HepG2 (cell line): ENCODE data around the gene ERCC2. TPM values are rescaled to one million over a fixed set of nuclear protein-coding genes. Genes with fewer than 3 reads are reported as not detected.

Experiments
- FOXJ3 ChIP-seq: sonication (generic); formaldehyde crosslinking; IDR thresholded peaks from 2 replicates; pipeline ENCODE4 v1.4.0; 2020; ENCODE audit warnings: missing genetic modification reagents, mild to moderate bottlenecking, borderline replicate concordance
- GABPA ChIP-seq, 2 experiments: IDR thresholded peaks; 2 replicates each; pipeline ENCODE4 v1.6.1; 2011 to 2016; ENCODE audit warnings: low read depth in 2 of 2, low read length in 1 of 2, missing biosample characterization in 1 of 2, missing genetic modification characterization in 1 of 2
- HDAC2 ChIP-seq: sonication (generic); formaldehyde crosslinking; IDR thresholded peaks from 2 replicates; pipeline ENCODE4 v1.4.0; 2020; ENCODE audit warnings: missing genetic modification reagents
- MAF1 ChIP-seq: sonication (generic); formaldehyde crosslinking; IDR thresholded peaks from 2 replicates; pipeline ENCODE4 v1.5.0; 2020; ENCODE audit warnings: missing genetic modification reagents, borderline replicate concordance
- MTA3 ChIP-seq: sonication (generic); formaldehyde crosslinking; IDR thresholded peaks from 2 replicates; pipeline ENCODE4 v1.4.0; 2020; ENCODE audit warnings: missing genetic modification reagents
- MYNN ChIP-seq: sonication (generic); formaldehyde crosslinking; IDR thresholded peaks from 2 replicates; pipeline ENCODE4 v1.4.0; 2020; ENCODE audit warnings: mild to moderate bottlenecking, low read depth, missing genetic modification reagents
- SMAD9 ChIP-seq: sonication (generic); formaldehyde crosslinking; IDR thresholded peaks from 2 replicates; pipeline ENCODE4 v1.5.1; 2020; ENCODE audit warnings: mild to moderate bottlenecking, missing genetic modification reagents
- TCF7L2 ChIP-seq: IDR thresholded peaks from 2 replicates; pipeline ENCODE4 v1.6.1; 2011; ENCODE audit warnings: mild to moderate bottlenecking, low read depth, low read length, moderate library complexity
- U2AF1 ChIP-seq: fragments of 200-400 bp; formaldehyde crosslinking; optimal IDR thresholded peaks from 2 replicates; pipeline ENCODE3; 2017; ENCODE audit warnings: mild to moderate bottlenecking, low read depth, low read length
- ZNF225 ChIP-seq: sonication (generic); formaldehyde crosslinking; IDR thresholded peaks from 2 replicates; pipeline ENCODE4 v1.4.0; 2020; ENCODE audit warnings: mild to moderate bottlenecking, missing genetic modification reagents
- ZNF230 ChIP-seq: sonication (generic); formaldehyde crosslinking; IDR thresholded peaks from 2 replicates; pipeline ENCODE4 v1.4.0; 2020; ENCODE audit warnings: mild to moderate bottlenecking, missing genetic modification reagents
- ZNF296 ChIP-seq: sonication (generic); formaldehyde crosslinking; conservative IDR thresholded peaks from 2 replicates; pipeline ENCODE4 v1.5.0; 2020; ENCODE audit warnings: mild to moderate bottlenecking, missing genetic modification reagents
- ZNF44 ChIP-seq: sonication (generic); formaldehyde crosslinking; IDR thresholded peaks from 2 replicates; pipeline ENCODE4 v1.5.1; 2020; ENCODE audit warnings: mild to moderate bottlenecking, missing genetic modification reagents
- ZNF564 ChIP-seq: sonication (generic); formaldehyde crosslinking; IDR thresholded peaks from 2 replicates; pipeline ENCODE4 v1.8.1; 2023; ENCODE audit warnings: mild to moderate bottlenecking, missing genetic modification reagents
- ZNF83 ChIP-seq: sonication (generic); formaldehyde crosslinking; IDR thresholded peaks from 2 replicates; pipeline ENCODE4 v1.4.0; 2020; ENCODE audit warnings: missing genetic modification reagents, mild to moderate bottlenecking, borderline replicate concordance
- polyA plus RNA-seq, 8 experiments: library from polyadenylated mRNA; depleted of rRNA in 3 of 8; stranded (reverse) in 7 of 8; unstranded in 1 of 8; fragments of >200 nt; fragmentation: Illumina TruSeq in 4 of 8; extraction: Trizol in 4 of 8; gene quantifications; 2 replicates each; pipeline versions ENCODE4 v1.2.1 to v1.2.3, GENCODE V29; 2011 to 2016; ENCODE audit warnings: low read depth in 4 of 8, missing spikeins in 1 of 8, mixed read lengths in 1 of 8; ENCODE audit not compliant: insufficient read depth in 1 of 8
- total RNA-seq, 5 experiments: library from RNA; depleted of rRNA; stranded (reverse); fragments of >200 nt; fragmentation: Illumina TruSeq; extraction: Trizol; gene quantifications; 2 replicates each; pipeline ENCODE4 v1.2.3, GENCODE V29; 2016; ENCODE audit warnings: low read depth in 1 of 5
- TF ChIP-seq, protein P1 (sequence below): sonication (generic); formaldehyde crosslinking; IDR thresholded peaks from 2 replicates; pipeline ENCODE4 v1.5.0; 2020; ENCODE audit warnings: mild to moderate bottlenecking, missing genetic modification reagents
- TF ChIP-seq, protein P2 (sequence below): sonication (generic); formaldehyde crosslinking; IDR thresholded peaks from 2 replicates; pipeline ENCODE4 v1.5.1; 2020; ENCODE audit warnings: missing genetic modification reagents, mild to moderate bottlenecking, borderline replicate concordance
- TF ChIP-seq, protein P3 (sequence below): sonication (generic); formaldehyde crosslinking; IDR thresholded peaks from 2 replicates; pipeline ENCODE4 v1.4.0; 2020; ENCODE audit warnings: mild to moderate bottlenecking, missing genetic modification reagents
- TF ChIP-seq, protein P4 (sequence below): sonication (generic); formaldehyde crosslinking; conservative IDR thresholded peaks from 2 replicates; pipeline ENCODE4 v1.4.0; 2020; ENCODE audit warnings: mild to moderate bottlenecking, missing genetic modification reagents, moderate library complexity

ERCC2 gene
- total and polyA plus RNA-seq, 2 of the 13 experiments (the other 11 are each of a cell fraction or from before 2014, with no cell fraction given), result 25.4 to 49.2 TPM

DNA sequence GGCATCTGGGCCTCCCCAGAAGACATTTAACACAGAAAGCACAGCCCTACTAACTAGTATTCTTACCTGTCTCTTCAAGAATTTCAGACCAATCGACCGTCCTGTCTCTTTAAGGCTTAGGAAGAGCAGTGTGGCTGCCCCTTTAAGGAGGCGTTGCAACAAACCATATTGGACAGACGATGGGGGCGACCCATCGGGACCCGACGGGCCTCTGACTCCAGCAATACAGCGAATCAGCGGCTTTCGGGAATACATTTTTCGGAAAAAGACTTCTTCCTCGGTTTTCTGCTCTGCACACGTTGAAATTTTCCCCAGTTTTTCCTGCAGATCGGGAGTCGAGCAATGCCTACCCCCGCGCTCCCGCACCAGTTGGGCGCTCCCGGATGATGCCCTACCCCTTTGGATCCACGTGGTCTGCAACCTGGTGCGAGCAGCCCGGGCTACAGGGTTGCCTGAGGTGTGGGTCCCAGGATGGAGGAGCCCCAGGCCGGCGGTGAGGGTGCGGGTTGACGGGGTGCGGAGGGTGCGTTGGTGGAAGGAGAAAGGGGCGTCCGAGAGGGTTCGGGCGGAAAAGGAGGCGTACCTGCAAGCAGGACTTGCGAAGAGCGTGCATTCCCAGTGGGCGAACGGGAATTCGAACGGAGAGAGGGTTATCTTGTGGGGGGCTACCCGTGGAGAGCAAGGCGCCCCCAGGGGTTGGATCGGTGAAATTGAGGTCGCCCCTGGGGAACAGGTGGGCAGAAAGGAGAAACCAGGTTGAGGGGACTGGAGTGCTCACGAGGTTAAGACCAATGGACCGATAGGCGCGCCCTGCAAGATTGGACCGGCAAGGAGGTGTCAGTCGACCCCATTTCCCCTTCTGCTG, 36.1 kb upstream of the ERCC2 start, which contains the start of gene POLR1G (continued):
- no peak for TF ChIP-seq GABPA (IDR thresholded peaks at IDR 0.05; ENCODE audit: low read depth, low read length)
- peak; percentile 63 for TF ChIP-seq GABPA (CRISPR knock-in tag; IDR thresholded peaks at IDR 0.05; ENCODE audit: low read depth)
- no peak for TF ChIP-seq FOXJ3 (CRISPR knock-in tag)
- TF ChIP-seq, protein P1, sequence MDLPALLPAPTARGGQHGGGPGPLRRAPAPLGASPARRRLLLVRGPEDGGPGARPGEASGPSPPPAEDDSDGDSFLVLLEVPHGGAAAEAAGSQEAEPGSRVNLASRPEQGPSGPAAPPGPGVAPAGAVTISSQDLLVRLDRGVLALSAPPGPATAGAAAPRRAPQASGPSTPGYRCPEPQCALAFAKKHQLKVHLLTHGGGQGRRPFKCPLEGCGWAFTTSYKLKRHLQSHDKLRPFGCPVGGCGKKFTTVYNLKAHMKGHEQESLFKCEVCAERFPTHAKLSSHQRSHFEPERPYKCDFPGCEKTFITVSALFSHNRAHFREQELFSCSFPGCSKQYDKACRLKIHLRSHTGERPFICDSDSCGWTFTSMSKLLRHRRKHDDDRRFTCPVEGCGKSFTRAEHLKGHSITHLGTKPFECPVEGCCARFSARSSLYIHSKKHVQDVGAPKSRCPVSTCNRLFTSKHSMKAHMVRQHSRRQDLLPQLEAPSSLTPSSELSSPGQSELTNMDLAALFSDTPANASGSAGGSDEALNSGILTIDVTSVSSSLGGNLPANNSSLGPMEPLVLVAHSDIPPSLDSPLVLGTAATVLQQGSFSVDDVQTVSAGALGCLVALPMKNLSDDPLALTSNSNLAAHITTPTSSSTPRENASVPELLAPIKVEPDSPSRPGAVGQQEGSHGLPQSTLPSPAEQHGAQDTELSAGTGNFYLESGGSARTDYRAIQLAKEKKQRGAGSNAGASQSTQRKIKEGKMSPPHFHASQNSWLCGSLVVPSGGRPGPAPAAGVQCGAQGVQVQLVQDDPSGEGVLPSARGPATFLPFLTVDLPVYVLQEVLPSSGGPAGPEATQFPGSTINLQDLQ (CRISPR knock-in tag), result no peak
- peak; percentile 45; the same call in 1 of the 2 replicates for TF ChIP-seq HDAC2
- TF ChIP-seq, protein P2, sequence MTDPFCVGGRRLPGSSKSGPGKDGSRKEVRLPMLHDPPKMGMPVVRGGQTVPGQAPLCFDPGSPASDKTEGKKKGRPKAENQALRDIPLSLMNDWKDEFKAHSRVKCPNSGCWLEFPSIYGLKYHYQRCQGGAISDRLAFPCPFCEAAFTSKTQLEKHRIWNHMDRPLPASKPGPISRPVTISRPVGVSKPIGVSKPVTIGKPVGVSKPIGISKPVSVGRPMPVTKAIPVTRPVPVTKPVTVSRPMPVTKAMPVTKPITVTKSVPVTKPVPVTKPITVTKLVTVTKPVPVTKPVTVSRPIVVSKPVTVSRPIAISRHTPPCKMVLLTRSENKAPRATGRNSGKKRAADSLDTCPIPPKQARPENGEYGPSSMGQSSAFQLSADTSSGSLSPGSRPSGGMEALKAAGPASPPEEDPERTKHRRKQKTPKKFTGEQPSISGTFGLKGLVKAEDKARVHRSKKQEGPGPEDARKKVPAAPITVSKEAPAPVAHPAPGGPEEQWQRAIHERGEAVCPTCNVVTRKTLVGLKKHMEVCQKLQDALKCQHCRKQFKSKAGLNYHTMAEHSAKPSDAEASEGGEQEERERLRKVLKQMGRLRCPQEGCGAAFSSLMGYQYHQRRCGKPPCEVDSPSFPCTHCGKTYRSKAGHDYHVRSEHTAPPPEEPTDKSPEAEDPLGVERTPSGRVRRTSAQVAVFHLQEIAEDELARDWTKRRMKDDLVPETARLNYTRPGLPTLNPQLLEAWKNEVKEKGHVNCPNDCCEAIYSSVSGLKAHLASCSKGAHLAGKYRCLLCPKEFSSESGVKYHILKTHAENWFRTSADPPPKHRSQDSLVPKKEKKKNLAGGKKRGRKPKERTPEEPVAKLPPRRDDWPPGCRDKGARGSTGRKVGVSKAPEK (CRISPR knock-in tag), result no peak
- TF ChIP-seq SMAD9 (CRISPR knock-in tag), result no peak
- 0 out of 2 replicates have a peak, but pooled peaks have one; percentile 66 for TF ChIP-seq ZNF83 (CRISPR knock-in tag)
- no peak for TF ChIP-seq ZNF564 (CRISPR knock-in tag)
- TF ChIP-seq TCF7L2, result no peak
- no peak for TF ChIP-seq MTA3
- TF ChIP-seq ZNF230, result peak; percentile 63; the same call in 1 of the 2 replicates
- no peak for TF ChIP-seq MYNN
- no peak for TF ChIP-seq MAF1 (CRISPR knock-in tag)
- no peak for TF ChIP-seq ZNF225 (CRISPR knock-in tag)
- TF ChIP-seq, protein P3, sequence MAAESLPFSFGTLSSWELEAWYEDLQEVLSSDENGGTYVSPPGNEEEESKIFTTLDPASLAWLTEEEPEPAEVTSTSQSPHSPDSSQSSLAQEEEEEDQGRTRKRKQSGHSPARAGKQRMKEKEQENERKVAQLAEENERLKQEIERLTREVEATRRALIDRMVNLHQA (CRISPR knock-in tag), result no peak
- TF ChIP-seq, protein P4, sequence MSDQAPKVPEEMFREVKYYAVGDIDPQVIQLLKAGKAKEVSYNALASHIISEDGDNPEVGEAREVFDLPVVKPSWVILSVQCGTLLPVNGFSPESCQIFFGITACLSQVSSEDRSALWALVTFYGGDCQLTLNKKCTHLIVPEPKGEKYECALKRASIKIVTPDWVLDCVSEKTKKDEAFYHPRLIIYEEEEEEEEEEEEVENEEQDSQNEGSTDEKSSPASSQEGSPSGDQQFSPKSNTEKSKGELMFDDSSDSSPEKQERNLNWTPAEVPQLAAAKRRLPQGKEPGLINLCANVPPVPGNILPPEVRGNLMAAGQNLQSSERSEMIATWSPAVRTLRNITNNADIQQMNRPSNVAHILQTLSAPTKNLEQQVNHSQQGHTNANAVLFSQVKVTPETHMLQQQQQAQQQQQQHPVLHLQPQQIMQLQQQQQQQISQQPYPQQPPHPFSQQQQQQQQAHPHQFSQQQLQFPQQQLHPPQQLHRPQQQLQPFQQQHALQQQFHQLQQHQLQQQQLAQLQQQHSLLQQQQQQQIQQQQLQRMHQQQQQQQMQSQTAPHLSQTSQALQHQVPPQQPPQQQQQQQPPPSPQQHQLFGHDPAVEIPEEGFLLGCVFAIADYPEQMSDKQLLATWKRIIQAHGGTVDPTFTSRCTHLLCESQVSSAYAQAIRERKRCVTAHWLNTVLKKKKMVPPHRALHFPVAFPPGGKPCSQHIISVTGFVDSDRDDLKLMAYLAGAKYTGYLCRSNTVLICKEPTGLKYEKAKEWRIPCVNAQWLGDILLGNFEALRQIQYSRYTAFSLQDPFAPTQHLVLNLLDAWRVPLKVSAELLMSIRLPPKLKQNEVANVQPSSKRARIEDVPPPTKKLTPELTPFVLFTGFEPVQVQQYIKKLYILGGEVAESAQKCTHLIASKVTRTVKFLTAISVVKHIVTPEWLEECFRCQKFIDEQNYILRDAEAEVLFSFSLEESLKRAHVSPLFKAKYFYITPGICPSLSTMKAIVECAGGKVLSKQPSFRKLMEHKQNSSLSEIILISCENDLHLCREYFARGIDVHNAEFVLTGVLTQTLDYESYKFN, result peak; percentile 44; the same call in 1 of the 2 replicates
- TF ChIP-seq U2AF1, result no peak
- no peak for TF ChIP-seq ZNF296 (CRISPR knock-in tag)
- TF ChIP-seq ZNF44, result no peak
